Activated CD4-positive, alpha-beta memory T cell treated with anti-CD3 and anti-CD28 coated beads, Interleukin-2, amount 10 ng/mL, durations not matched to agents 7 days and 5 days (primary cell): ENCODE results near the gene FOXP1. TPM values are rescaled to one million over a fixed set of nuclear protein-coding genes. Genes with fewer than 3 reads are reported as not detected.

Experiments
- CTCF ChIA-PET: fragments of 350-600 bp; sonication (Branson Sonifier 250); formaldehyde crosslinking; loops from one replicate; lab custom pipeline; 2021; ENCODE audit warnings: antibody characterized with exemption, inconsistent platforms; lab: Charles Lee
- POLR2A ChIA-PET: fragments of 350-600 bp; sonication (Branson Sonifier 250); formaldehyde crosslinking; loops from one replicate; lab custom pipeline; 2021; ENCODE audit warnings: antibody characterized with exemption; lab: Charles Lee
- DNase-seq: peaks from one replicate; pipeline ENCODE4 v3.0.0-alpha.2; 2020
- H3K27ac Mint-ChIP-seq: one replicate; pipeline ENCODE4 v1.8.0; 2021; ENCODE audit warnings: mild to moderate bottlenecking, mixed read lengths
- H3K27me3 Mint-ChIP-seq: one replicate; pipeline ENCODE4 v1.8.0; 2021; ENCODE audit warnings: mixed read lengths
- H3K36me3 Mint-ChIP-seq: one replicate; pipeline ENCODE4 v1.8.0; 2021; ENCODE audit warnings: low read depth, mixed read lengths
- H3K4me1 Mint-ChIP-seq: one replicate; pipeline ENCODE4 v1.8.0; 2021; ENCODE audit warnings: mixed read lengths
- H3K4me3 Mint-ChIP-seq: one replicate; pipeline ENCODE4 v1.8.0; 2021; ENCODE audit warnings: mild to moderate bottlenecking, mixed read lengths
- H3K9me3 Mint-ChIP-seq: one replicate; pipeline ENCODE4 v1.8.0; 2021; ENCODE audit warnings: mixed read lengths
- total RNA-seq, 2 experiments: library from RNA; stranded (reverse); gene quantifications; one replicate each; pipeline ENCODE4 v1.2.3, GENCODE V29; 2021

FOXP1 gene
- total RNA-seq, 2 experiments from 2014 or later: 71.3 to 76.9 TPM

DNA sequence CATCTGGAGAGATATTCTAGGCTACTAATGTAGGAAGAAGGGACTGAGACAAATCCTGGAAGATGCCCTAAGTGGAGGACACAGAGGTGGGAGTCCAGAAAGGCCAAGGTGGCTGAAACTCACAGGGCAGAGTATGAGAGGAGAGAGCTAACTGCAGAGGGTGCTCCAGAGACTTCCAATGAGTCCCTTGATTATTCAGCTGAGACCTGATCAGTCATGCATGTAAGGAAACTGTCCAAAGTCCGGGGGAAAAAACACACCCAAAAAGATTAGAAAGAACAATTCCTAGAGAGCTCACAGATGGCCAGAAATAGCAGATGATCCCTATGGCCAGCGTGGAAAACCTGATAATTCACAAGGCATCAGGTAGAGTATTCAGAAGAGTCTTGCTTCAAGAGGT is 18.7 kb upstream of the FOXP1 start:
- no peak overlapping the region for H3K4me3 Mint-ChIP-seq
- CTCF ChIA-PET: no interaction called here
- no peak overlapping the region for H3K27ac Mint-ChIP-seq

DNA sequence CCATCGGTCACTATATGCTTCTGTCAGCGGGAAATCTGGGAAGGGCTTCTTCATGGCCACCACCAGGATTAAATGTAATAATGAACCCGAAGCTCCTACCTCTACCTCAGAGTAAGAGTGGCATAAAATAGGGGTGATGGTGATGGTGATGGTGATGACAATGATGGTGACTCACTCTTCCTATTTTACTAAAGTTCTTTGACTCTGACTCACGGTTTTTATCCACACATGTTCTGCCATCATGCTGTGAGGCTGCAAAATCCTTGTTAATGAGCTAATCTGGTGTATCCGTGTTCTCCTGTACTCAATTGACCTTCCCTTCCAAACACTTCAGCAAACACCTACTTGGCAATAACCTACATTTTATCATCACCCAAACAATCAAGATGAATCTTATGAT is 18.3 kb upstream of the FOXP1 start:
- peaks cover 5% of the 10 kb centered on the region for H3K9me3 Mint-ChIP-seq
- no peaks in the 10 kb centered on the region for H3K27me3 Mint-ChIP-seq
- no peak for DNase-seq
- ChIA-PET CTCF (no interaction called here), POLR2A (no interaction called here)
- peaks cover 7% of the 10 kb centered on the region for H3K4me1 Mint-ChIP-seq
- H3K36me3 Mint-ChIP-seq: no peaks in the 10 kb centered on the region
- no peak overlapping the region for H3K4me3 Mint-ChIP-seq
- no peak overlapping the region for H3K27ac Mint-ChIP-seq

More for the DNA sequence above, 18.7 kb upstream of the FOXP1 start:
- DNase-seq: no peak
- Mint-ChIP-seq H3K27me3 (no peaks in the 10 kb centered on the region), H3K4me1 (peaks cover 7% of the 10 kb centered on the region), H3K9me3 (peaks cover 5% of the 10 kb centered on the region), H3K36me3 (no peaks in the 10 kb centered on the region)
- POLR2A ChIA-PET: no interaction called here

DNA sequence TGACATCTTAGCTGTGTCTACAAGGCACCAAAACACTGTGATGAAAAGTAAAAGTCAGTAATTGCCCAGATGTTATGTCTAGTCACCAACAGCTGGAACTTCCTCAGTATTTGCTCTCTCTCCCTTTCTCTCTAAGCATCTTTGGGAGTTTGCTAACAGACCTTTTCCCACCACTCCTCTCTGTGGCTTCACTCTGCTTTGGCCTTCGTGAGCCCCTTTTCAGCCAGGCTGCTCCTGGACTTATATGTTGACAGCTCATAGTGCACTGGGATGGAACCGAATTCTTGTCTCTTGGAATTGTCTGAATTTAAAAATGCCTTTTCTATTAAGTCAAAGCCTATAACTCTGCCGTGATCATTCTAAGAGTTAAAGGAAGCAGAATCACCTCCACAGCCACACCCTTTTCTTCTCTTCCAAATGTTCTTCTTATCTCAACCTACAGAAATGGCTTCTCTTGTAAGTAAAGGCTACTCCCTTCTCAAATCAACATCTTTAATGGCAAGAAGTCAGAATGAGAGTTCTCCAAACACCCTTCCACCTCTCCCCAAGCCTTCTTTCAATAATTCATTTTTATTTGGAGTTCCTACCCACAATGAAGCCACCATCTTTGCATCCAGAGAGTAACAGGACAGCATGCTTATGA is 17.2 kb upstream of the FOXP1 start:
- DNase-seq: no peak
- CTCF ChIA-PET: interaction anchor here (0.6 kb wide), 1 partner anchor 20 kb away, joined by 4 read pairs; no protein-coding TSS in a partner anchor
- Mint-ChIP-seq H3K36me3 (peaks cover 4% of the 10 kb centered on the region), H3K9me3 (peaks cover 5% of the 10 kb centered on the region), H3K4me1 (peaks cover 7% of the 10 kb centered on the region), H3K4me3 (no peak overlapping the region), H3K27ac (no peak overlapping the region), H3K27me3 (no peaks in the 10 kb centered on the region)
- POLR2A ChIA-PET: no interaction called here

DNA sequence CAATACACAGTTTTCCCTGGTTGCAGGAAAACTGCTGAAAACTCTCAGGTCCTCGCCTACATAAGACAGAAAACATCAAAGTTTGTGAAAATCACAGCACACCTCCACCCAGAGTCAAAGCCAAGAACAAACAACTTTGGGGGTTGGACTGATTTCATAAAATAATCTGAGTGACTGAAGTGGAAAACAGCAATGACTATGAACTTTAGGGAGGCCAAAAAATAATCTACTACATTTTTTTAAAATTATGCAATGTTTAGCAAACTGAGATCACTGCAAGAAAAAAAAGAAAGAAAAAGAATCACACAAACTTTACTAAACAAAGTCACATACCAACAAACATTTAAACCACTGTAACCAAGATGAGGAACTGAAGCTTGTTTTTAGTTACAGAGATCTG is 15.9 kb upstream of the FOXP1 start:
- H3K27me3 Mint-ChIP-seq: no peaks in the 10 kb centered on the region
- H3K9me3 Mint-ChIP-seq: peaks cover 5% of the 10 kb centered on the region
- no peak for DNase-seq
- H3K4me3 Mint-ChIP-seq: no peak overlapping the region
- H3K27ac Mint-ChIP-seq: no peak overlapping the region
- H3K4me1 Mint-ChIP-seq: peaks cover 7% of the 10 kb centered on the region
- POLR2A ChIA-PET: no interaction called here
- peaks cover 4% of the 10 kb centered on the region for H3K36me3 Mint-ChIP-seq
- CTCF ChIA-PET: no interaction called here

DNA sequence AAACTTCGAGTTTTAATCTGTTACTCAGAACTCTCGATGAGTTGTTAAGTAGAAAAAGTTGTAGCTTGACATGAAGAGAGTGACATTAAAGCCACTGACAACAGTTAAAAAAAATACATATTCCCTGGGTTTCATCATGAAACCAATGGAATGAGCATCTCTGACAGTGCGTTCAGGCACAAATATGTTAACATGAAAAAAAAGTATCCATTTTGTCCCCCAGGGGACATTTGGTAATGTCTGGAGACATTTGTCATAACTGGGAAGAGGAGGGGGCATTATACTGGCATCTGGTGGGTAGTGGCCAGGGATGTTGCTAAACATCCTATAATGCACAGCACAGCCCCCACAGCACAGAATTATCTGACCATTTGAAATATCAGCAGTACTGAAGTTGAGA is 14.8 kb upstream of the FOXP1 start:
- Mint-ChIP-seq H3K36me3 (peaks cover 4% of the 10 kb centered on the region), H3K4me1 (peaks cover 7% of the 10 kb centered on the region), H3K27ac (no peak overlapping the region), H3K9me3 (peaks cover 5% of the 10 kb centered on the region), H3K27me3 (no peaks in the 10 kb centered on the region), H3K4me3 (no peak overlapping the region)
- POLR2A ChIA-PET: no interaction called here
- no peak for DNase-seq
- CTCF ChIA-PET: interaction anchor here (1.4 kb wide), 1 partner anchor 11 kb away, joined by 4 read pairs; no protein-coding TSS in a partner anchor

DNA sequence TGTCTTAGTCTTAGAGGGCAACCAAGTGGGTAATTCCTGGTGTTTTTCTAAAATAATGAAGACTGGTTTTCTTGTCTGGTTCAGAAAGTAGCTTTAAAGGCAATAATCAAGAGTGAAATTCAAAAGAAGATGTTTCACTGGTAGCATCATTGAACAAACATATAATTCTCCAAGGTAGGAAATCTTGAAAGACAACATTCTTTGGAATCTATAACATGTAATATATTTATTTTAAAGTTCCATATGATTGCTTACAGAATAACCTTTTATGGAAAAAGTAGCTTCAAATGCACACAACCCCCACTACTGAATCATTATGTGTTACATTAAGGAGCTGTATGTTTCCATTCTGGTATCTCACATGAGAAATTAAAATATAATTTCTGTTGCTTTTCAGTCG is 13.8 kb upstream of the FOXP1 start:
- ChIA-PET CTCF (interaction anchor here (0.6 kb wide), 1 partner anchor 11 kb away, joined by 3 read pairs; no protein-coding TSS in a partner anchor), POLR2A (no interaction called here)
- Mint-ChIP-seq H3K27me3 (no peaks in the 10 kb centered on the region), H3K4me1 (peaks cover 7% of the 10 kb centered on the region), H3K36me3 (peaks cover 4% of the 10 kb centered on the region), H3K9me3 (peaks cover 5% of the 10 kb centered on the region), H3K4me3 (no peak overlapping the region), H3K27ac (no peak overlapping the region)
- DNase-seq: no peak

DNA sequence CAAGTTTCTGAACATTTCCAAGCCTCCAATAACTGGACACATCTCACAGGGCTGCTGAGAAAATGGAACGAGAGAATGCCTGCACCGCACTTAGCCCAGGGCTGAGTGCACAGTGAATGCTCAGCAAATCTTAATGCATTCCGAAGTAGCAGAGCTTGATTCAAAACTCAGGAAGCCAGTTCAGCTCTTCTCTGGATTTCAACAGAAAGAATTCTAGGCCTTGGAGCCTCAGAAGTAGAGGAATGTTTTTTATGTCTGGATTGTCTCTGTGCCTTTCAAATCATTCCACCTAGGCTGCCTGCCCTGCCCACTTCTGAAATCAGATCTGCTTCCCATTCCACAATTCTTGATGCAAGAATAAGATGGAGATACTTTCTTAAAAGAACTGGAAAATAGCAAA is 9.6 kb upstream of the FOXP1 start:
- Mint-ChIP-seq H3K27me3 (no peaks in the 10 kb centered on the region), H3K36me3 (peaks cover 4% of the 10 kb centered on the region), H3K4me3 (no peak overlapping the region), H3K4me1 (no peaks in the 10 kb centered on the region), H3K9me3 (no peaks in the 10 kb centered on the region), H3K27ac (no peak overlapping the region)
- POLR2A ChIA-PET: no interaction called here
- CTCF ChIA-PET: no interaction called here
- no peak for DNase-seq

DNA sequence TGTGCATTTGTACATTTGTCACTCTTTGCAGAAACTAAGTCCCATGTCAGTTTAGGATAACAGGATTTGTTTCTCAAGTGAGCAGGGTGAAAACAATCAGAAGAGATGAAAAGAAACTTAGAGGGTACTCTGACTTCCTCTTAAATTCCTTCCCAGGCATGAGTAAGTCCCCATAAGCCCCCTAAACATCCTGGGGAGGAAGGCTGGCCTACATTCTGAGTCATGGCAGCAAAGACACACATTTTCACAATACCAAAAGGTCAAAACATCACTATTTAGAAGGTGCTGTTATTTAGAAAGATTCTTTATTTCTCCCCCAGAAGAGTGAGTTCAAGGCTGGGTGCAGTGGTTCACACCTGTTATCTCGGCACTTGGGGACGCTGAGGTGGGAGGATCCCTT is 7.6 kb upstream of the FOXP1 start:
- ChIA-PET POLR2A (no interaction called here), CTCF (no interaction called here)
- Mint-ChIP-seq H3K9me3 (no peaks in the 10 kb centered on the region), H3K27me3 (no peaks in the 10 kb centered on the region), H3K4me3 (no peak overlapping the region), H3K4me1 (peaks cover 4% of the 10 kb centered on the region), H3K27ac (no peak overlapping the region), H3K36me3 (peaks cover 3% of the 10 kb centered on the region)
- DNase-seq: no peak

DNA sequence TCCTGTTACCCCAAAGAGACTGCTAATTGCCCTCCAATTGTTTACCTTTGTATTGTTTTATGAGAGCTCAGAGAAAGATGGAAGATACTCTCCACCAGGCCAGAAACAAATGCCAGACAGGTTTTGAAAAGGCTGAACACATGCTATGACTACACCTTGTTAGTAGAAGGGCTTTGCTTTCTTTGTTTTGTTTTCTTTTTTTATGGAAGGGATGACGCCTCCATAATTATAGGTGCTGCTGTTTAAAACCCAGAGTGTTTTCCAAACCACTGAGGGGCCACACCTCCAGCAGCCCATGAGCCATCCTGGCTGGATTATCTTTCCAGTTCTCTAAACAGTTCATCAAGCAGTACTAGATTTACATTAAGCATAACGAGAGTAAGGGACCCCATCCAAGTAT is 5.6 kb upstream of the FOXP1 start:
- Mint-ChIP-seq H3K4me3 (no peak overlapping the region), H3K27me3 (no peaks in the 10 kb centered on the region), H3K27ac (no peak overlapping the region), H3K4me1 (peaks cover 17% of the 10 kb centered on the region), H3K9me3 (no peaks in the 10 kb centered on the region), H3K36me3 (no peaks in the 10 kb centered on the region)
- CTCF ChIA-PET: interaction anchor here (1.1 kb wide), 1 partner anchor 1039 kb away, joined by 5 read pairs; no protein-coding TSS in a partner anchor
- POLR2A ChIA-PET: no interaction called here
- DNase-seq: no peak

DNA sequence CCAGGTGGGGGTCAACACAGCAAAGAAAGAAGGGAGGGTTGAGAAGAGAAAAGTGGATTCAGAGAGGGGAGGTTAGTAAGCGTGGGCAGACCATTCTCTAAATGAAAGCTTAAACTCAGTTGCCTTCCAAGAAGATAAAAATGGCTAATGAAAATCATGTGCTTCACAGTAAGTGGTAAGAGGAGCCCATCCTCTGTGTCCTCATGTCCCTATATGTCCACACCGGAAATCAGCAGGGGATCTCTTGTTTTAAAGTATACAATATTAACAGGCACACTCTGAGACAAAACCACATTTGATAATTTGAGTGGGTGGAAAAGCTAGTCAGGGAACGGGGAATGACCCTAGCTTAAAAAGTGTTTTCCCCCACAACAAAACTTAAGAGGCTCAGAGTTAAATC is 4.4 kb upstream of the FOXP1 start:
- ChIA-PET POLR2A (no interaction called here), CTCF (no interaction called here)
- Mint-ChIP-seq H3K9me3 (no peaks in the 10 kb centered on the region), H3K4me3 (no peak overlapping the region), H3K27ac (no peak overlapping the region), H3K36me3 (no peaks in the 10 kb centered on the region), H3K4me1 (peaks cover 18% of the 10 kb centered on the region), H3K27me3 (no peaks in the 10 kb centered on the region)
- DNase-seq: no peak

DNA sequence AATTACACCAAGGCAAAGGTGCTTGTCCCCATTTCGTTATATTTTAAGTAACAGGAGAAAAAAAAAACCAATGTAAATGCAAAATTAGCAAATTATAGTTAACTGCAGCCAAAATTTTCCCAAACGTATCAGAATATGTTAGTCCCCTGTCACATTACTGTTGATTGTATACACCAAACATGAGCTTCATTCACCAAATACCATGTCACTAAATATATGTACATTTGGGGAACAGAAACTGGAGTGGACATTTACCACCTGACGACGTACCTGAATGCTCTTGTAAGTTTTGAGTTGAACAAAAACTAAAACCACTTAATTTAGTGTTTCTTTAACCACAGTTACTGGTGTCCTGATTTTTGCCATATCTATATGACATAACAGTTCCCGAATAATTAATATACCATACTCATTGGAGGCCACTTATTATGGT is 3.3 kb upstream of the FOXP1 start:
- no peak overlapping the region for H3K27ac Mint-ChIP-seq
- ChIA-PET POLR2A (interaction anchor here (0.5 to 0.7 kb wide), 2 partner anchors 83 to 115 kb away, joined by 3 read pairs; no protein-coding TSS in a partner anchor), CTCF (interaction anchor here (1.0 to 1.7 kb wide), 5 partner anchors 10 to 1036 kb away, joined by 3 to 8 read pairs (median 4); no protein-coding TSS in a partner anchor)
- no peaks in the 10 kb centered on the region for H3K9me3 Mint-ChIP-seq
- no peak for DNase-seq
- H3K4me1 Mint-ChIP-seq: peaks cover 25% of the 10 kb centered on the region
- H3K36me3 Mint-ChIP-seq: no peaks in the 10 kb centered on the region
- H3K27me3 Mint-ChIP-seq: peaks cover 3% of the 10 kb centered on the region
- H3K4me3 Mint-ChIP-seq: no peak overlapping the region

DNA sequence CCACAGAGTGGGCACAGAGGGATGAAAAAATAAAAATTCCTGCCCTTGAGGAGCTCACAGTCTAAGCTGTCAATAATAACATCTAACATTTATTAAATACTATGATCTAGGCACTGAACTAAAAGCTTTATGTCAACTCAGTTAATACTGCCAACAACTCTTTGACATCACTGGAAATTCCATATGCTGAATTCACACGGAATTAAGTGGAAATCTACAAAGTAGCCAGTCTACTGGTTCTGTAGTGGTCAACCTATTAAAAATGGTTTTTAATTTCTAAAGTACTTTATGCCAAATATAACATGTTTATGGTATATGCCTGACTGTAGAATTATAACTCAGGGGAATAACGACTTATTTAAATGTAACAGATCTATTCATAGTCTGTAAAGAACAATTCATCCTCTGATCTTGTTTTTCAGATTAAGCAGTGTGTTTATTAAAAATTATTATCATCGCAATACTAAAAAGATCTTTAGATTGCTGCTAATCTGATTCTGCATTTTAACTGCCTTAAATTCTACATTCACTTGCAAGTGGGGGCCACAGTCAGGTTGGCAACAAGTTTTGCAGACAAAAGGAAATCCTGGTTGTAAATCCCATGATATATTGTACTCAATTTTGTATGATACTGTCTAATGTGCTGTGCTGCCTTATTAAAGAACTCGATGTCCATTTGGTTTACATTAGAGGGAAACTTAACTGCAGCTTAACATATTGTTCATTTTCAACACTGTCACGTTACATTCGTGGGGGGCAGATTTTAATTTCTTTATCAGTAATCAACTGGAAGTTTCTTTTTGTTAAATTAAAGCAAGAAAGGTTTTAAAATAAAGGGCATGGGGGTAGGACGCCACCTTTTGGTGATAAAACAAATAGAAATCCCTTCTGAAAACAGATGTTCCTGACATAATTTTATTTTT is 2.6 kb upstream of the FOXP1 start:
- ChIA-PET POLR2A (interaction anchor here (0.6 to 4.9 kb wide), 3 partner anchors 164 to 522 kb away, joined by 3 to 41 read pairs (median 3); no protein-coding TSS in a partner anchor), CTCF (interaction anchor here (0.8 to 1.7 kb wide), 7 partner anchors 11 to 1035 kb away, joined by 3 to 8 read pairs (median 4); no protein-coding TSS in a partner anchor)
- no peak overlapping the region for H3K27ac Mint-ChIP-seq
- peaks cover 4% of the 10 kb centered on the region for H3K27me3 Mint-ChIP-seq
- no peaks in the 10 kb centered on the region for H3K9me3 Mint-ChIP-seq
- DNase-seq: peak; percentile 18
- H3K4me3 Mint-ChIP-seq: no peak overlapping the region
- peaks cover 26% of the 10 kb centered on the region for H3K4me1 Mint-ChIP-seq
- no peaks in the 10 kb centered on the region for H3K36me3 Mint-ChIP-seq

DNA sequence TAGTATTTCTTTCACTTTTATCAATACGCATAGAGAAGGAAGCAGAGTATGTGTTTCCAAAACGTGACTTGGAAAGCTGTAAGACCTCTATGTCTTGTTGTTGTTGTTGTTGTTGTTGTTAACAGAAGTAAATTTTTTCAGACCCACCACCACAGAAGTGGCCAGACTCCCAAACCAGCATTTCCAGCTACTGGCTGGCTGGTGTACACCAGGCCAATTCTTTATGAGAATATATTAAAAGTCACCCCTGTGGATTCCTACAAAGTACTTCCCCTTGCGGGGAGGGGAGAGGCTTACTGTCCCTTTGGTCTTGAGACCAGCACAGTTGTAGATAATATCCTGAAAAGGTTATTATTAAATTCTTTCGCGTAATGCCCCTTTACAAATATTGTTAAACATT is 1.6 kb upstream of the FOXP1 start:
- POLR2A ChIA-PET: interaction anchor here (0.9 to 4.9 kb wide), 6 partner anchors 163 to 602 kb away, joined by 3 to 41 read pairs (median 4); no protein-coding TSS in a partner anchor

More for the DNA sequence above, 1.6 kb upstream of the FOXP1 start:
- Mint-ChIP-seq H3K4me1 (peaks cover 35% of the 10 kb centered on the region), H3K4me3 (peak overlapping the region; percentile 80), H3K27ac (peak overlapping the region; percentile 74), H3K36me3 (no peaks in the 10 kb centered on the region), H3K9me3 (no peaks in the 10 kb centered on the region), H3K27me3 (peaks cover 12% of the 10 kb centered on the region)
- no peak for DNase-seq
- CTCF ChIA-PET: interaction anchor here (0.8 to 1.5 kb wide), 5 partner anchors 400 to 1054 kb away, joined by 3 to 8 read pairs (median 3); no protein-coding TSS in a partner anchor
